ENCODE measurements around the gene CLEC2L. TPM values are rescaled to one million over a fixed set of nuclear protein-coding genes. Genes with fewer than 3 reads are reported as not detected.

The CLEC2L gene
- total and polyA plus RNA-seq, 10 donors, result 0.11 TPM; not detected in 9

- intact Hi-C loops (cut with DNase I; ENCODE audit: low total_unique reads), result no loop called here
- no peaks in the 10 kb centered on the region for H3K36me3 ChIP-seq
- no peak overlapping the region for H3K27ac ChIP-seq
- no peak overlapping the region for H3K4me3 ChIP-seq
- H3K27me3 ChIP-seq (replicated peaks in 1 of 7), result peaks cover 0 to 5% (median 0%) of the 10 kb centered on the region in 7 donors
- no peak for TF ChIP-seq POLR2AphosphoS5 (IDR thresholded peaks at IDR 0.05)
- no peak for TF ChIP-seq POLR2A (IDR thresholded peaks at IDR 0.05)
- DNase-seq, result no peak
- WGBS, 5 donors, result 83 to 94% (median 90%) methylated on average over 9 of the region's 9 CpGs
- H3K9me3 ChIP-seq, result no peaks in the 10 kb centered on the region
- no peaks in the 10 kb centered on the region for H3K4me1 ChIP-seq
These were observed 10.6 kb downstream of the CLEC2L start for GRCh38 chr7:139534096-139534495.

GRCh38 chr7:139534966-139535651 lies 11.6 kb downstream of the CLEC2L start:
- TF ChIP-seq, protein P1, sequence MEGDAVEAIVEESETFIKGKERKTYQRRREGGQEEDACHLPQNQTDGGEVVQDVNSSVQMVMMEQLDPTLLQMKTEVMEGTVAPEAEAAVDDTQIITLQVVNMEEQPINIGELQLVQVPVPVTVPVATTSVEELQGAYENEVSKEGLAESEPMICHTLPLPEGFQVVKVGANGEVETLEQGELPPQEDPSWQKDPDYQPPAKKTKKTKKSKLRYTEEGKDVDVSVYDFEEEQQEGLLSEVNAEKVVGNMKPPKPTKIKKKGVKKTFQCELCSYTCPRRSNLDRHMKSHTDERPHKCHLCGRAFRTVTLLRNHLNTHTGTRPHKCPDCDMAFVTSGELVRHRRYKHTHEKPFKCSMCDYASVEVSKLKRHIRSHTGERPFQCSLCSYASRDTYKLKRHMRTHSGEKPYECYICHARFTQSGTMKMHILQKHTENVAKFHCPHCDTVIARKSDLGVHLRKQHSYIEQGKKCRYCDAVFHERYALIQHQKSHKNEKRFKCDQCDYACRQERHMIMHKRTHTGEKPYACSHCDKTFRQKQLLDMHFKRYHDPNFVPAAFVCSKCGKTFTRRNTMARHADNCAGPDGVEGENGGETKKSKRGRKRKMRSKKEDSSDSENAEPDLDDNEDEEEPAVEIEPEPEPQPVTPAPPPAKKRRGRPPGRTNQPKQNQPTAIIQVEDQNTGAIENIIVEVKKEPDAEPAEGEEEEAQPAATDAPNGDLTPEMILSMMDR (IDR thresholded peaks at IDR 0.05 in 8 of 11, conservative IDR thresholded peaks at IDR 0.05 in 3 of 11), result no peak
- no peak for TF ChIP-seq POLR2A (IDR thresholded peaks at IDR 0.05)
- no peak for TF ChIP-seq POLR2AphosphoS5 (IDR thresholded peaks at IDR 0.05)
- intact Hi-C loops (cut with DNase I; ENCODE audit: low total_unique reads), result no loop called here

GRCh38 chr7:139536152-139536551 lies 12.7 kb downstream of the CLEC2L start:
- Histone ChIP-seq H3K27ac (no peak overlapping the region), H3K4me3 (no peak overlapping the region), H3K9me3 (no peaks in the 10 kb centered on the region), H3K4me1 (no peaks in the 10 kb centered on the region), H3K36me3 (no peaks in the 10 kb centered on the region), H3K27me3 (replicated peaks in 1 of 7) (peaks cover 0 to 3% (median 0%) of the 10 kb centered on the region in 7 donors)
- 90 to 95% (median 95%) methylated on average over 8 of the region's 8 CpGs for WGBS, 5 donors
- no peak for DNase-seq
- TF ChIP-seq, protein P1 (IDR thresholded peaks at IDR 0.05 in 8 of 11, conservative IDR thresholded peaks at IDR 0.05 in 3 of 11), result no peak
- TF ChIP-seq POLR2AphosphoS5 (IDR thresholded peaks at IDR 0.05) (no peak), POLR2A (IDR thresholded peaks at IDR 0.05) (no peak)
- intact Hi-C loops (cut with DNase I; ENCODE audit: low total_unique reads), result no loop called here

More at GRCh38 chr7:139534966-139535651, 11.6 kb downstream of the CLEC2L start:
- 61 to 71% (median 69%) methylated on average over 7 of the region's 7 CpGs for WGBS, 5 donors
- Histone ChIP-seq H3K27me3 (replicated peaks in 1 of 7) (peaks cover 0 to 3% (median 0%) of the 10 kb centered on the region in 7 donors), H3K27ac (no peak overlapping the region), H3K4me3 (no peak overlapping the region), H3K9me3 (no peaks in the 10 kb centered on the region), H3K4me1 (no peaks in the 10 kb centered on the region), H3K36me3 (no peaks in the 10 kb centered on the region)
- no peak for DNase-seq

DNA sequence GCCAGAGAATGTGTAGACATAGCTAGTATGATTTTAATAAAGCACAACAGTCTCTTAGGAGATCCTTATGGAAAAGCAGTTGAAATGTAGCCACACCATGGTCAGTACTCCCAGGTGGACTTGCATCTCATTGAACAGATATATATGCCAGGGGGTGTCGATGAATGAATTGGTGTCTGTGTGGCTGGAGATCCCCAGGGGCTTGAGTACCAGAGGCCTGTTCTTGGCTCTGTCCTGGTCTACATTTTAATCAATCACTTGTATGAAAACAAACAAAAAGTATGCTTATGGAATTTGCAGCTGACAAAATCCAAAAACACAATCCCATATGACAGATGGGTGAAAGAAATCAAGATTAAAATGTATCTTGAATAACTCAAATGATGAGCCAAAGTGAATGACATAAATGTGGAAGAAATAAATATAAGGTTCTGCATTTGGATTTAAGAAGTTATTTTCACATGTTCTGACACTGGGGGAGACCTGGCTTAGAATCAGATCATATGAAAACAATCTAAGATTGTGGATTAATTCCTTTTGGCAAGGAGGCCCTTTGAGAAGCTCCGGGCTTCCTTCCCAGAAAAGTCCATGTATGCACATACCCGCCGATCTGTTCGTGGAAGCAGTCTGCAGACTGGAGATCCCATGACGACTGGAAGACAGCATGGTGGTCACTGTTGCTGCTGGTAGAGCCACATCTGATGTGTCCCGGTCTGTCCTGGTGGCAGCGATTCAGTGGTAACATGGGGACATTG lies 15.6 kb downstream of the CLEC2L start:
- WGBS, 5 donors, result 82 to 96% (median 91%) methylated on average over 8 of the region's 8 CpGs
- Histone ChIP-seq H3K27ac (no peak overlapping the region), H3K4me1 (peaks cover 0 to 5% (median 0%) of the 10 kb centered on the region in 6 donors), H3K36me3 (no peaks in the 10 kb centered on the region), H3K9me3 (no peaks in the 10 kb centered on the region), H3K27me3 (replicated peaks in 1 of 7) (no peaks in the 10 kb centered on the region), H3K4me3 (no peak overlapping the region)
- TF ChIP-seq, protein P1 (IDR thresholded peaks at IDR 0.05 in 8 of 11, conservative IDR thresholded peaks at IDR 0.05 in 3 of 11), result no peak
- TF ChIP-seq POLR2A (IDR thresholded peaks at IDR 0.05), result no peak
- no peak for TF ChIP-seq POLR2AphosphoS5 (IDR thresholded peaks at IDR 0.05)
- no peak for DNase-seq
- intact Hi-C loops (cut with DNase I; ENCODE audit: low total_unique reads), result no loop called here
